Left lung (tissue), 10 donors: ENCODE measurements around the gene FXYD5. TPM values are rescaled to one million over a fixed set of nuclear protein-coding genes. Genes with fewer than 3 reads are reported as not detected.

Experiments
- ATAC-seq: fragments of 200-7000 bp; cut with Tn5 transposase; one replicate; pipeline ENCODE4 v1.9.1; 2020; ENCODE audit warnings: moderate library complexity
- DNase-seq, 4 donors: peaks; one replicate each; pipeline ENCODE4 v3.0.0-alpha.2; 2013 to 2020
- H3K27ac ChIP-seq, 2 donors: fragments of 200-600 bp; sonication (generic) in 1 of 2; one replicate each; pipeline versions ENCODE4 v1.5.0 to v1.8.0; 2020 to 2021
- H3K27me3 ChIP-seq, 2 donors: fragments of 200-600 bp; sonication (generic) in 1 of 2; one replicate each; pipeline versions ENCODE4 v1.5.0 to v1.8.0; 2020 to 2021
- H3K36me3 ChIP-seq, 2 donors: fragments of 200-600 bp; sonication (generic) in 1 of 2; one replicate each; pipeline versions ENCODE4 v1.5.0 to v1.8.0; 2020 to 2021
- H3K4me1 ChIP-seq, 2 donors: fragments of 200-600 bp; one replicate each; pipeline ENCODE4 v1.8.0; 2021
- H3K4me3 ChIP-seq, 2 donors: fragments of 200-600 bp; sonication (generic) in 1 of 2; one replicate each; pipeline versions ENCODE4 v1.5.0 to v1.8.0; 2020 to 2021; ENCODE audit warnings: mild to moderate bottlenecking in 1 of 2
- H3K9me3 ChIP-seq, 2 donors: fragments of 200-600 bp; sonication (generic) in 1 of 2; one replicate each; pipeline versions ENCODE4 v1.5.0 to v1.8.0; 2020 to 2021
- CTCF ChIP-seq, 2 donors: fragments of 200-600 bp; sonication (generic) in 1 of 2; IDR thresholded peaks; one replicate each; pipeline versions ENCODE4 v1.5.0 to v1.8.0; 2021; ENCODE audit warnings: antibody characterized with exemption in 2 of 2
- intact Hi-C, 2 donors: fragments of 100-400 bp; cut with DNase I; formaldehyde crosslinking; loops; one replicate each; pipeline versions ENCODE4 v1.11.2 to v1.14.2; 2022
- polyA plus RNA-seq, 6 donors: library from polyadenylated mRNA; unstranded; fragments of 120-200 nt; gene quantifications; one replicate each; pipeline ENCODE4 v1.2.1, GENCODE V29; 2013; ENCODE audit not compliant: insufficient read length in 6 of 6
- total RNA-seq, 2 donors: library from RNA; stranded (reverse); fragmentation: NEBNext Ultra II Directional; extraction: Animal tissue kit (Norgen Biotek cat#: 25700); gene quantifications; one replicate each; pipeline ENCODE4 v1.2.1, GENCODE V29; 2021
- donor health status: DM: no; HTN: yes; CAD: no.
- donor health status: DM: no; HTN: no; CAD: no.

Gene FXYD5
- total and polyA plus RNA-seq, 8 donors: 29.0 to 123 (median 31.5) TPM

DNA sequence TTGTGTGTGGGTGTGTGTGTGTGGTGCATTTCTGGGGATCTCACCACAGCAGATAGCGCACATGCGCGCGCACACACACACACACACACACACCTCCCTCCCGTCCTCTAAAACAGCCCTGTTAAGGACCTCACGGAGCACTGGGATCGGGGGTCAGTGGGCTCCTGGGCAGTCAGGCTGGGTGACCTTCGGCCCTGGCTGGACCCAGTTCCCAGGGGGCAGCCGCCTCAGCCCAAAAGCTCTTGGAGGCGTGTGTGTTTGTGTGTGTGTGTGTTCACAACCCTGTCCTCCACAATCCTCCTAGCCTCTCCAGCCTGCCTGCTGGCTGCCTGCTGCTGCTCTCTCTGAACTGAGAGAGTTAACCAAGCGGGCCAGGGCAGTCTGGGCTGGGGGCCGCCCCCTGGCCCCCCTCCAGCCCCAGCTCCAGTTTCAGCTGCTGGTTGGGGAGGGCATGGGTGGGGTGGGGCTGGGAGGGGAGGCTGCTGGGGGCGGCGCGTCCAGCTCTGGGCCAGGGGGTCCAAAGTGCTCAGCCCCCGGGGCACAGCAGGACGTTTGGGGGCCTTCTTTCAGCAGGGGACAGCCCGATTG, 16.1 kb upstream of the FXYD5 start, which contains the start of gene FXYD1:
TSS of gene FXYD1 (plus strand) at position 520 of the 588 bp plus-strand sequence. CDS start 1,256 bp downstream, outside the sequence.
- Histone ChIP-seq H3K36me3 (no peaks in the 10 kb centered on the region), H3K27me3 (peaks cover 0 to 54% of the 10 kb centered on the region in 2 donors), H3K4me1 (peaks cover 13 to 45% of the 10 kb centered on the region in 2 donors), H3K4me3 (peak within 1 kb of the TSS in 1 of 2 donors; percentile 15), H3K27ac (peak within 1 kb of the TSS; percentile 55 to 75), H3K9me3 (no peaks in the 10 kb centered on the region)
- intact Hi-C loops: loop anchor here in 1 of 2 donors (10.0 kb wide), 1 partner anchor 74 kb away; no protein-coding TSS in a partner anchor
- no peak for TF ChIP-seq CTCF (IDR thresholded peaks at IDR 0.05)
- no peak for ATAC-seq
- DNase-seq: peak in 2 of 4 donors; percentile 62 to 90

- Histone ChIP-seq H3K36me3 (no peaks in the 10 kb centered on the region), H3K9me3 (no peaks in the 10 kb centered on the region), H3K27ac (peak overlapping the region in 1 of 2 donors; percentile 75), H3K4me1 (peaks cover 13 to 45% of the 10 kb centered on the region in 2 donors), H3K4me3 (no peak overlapping the region), H3K27me3 (peaks cover 0 to 73% of the 10 kb centered on the region in 2 donors)
- DNase-seq (no peak), ATAC-seq (no peak)
- intact Hi-C loops: no loop called here
- TF ChIP-seq CTCF (IDR thresholded peaks at IDR 0.05): no peak
Observed at GRCh38 chr19:35140207-35140961, 14.2 kb upstream of the FXYD5 start.

- peak in 3 of 4 donors; percentile 72 to 99 (median 91) for DNase-seq
- no peak overlapping the region for H3K27ac ChIP-seq
- no peak overlapping the region for H3K4me3 ChIP-seq
- TF ChIP-seq CTCF (IDR thresholded peaks at IDR 0.05): peak; percentile 7 to 34
- intact Hi-C loops: no loop called here
- H3K36me3 ChIP-seq: no peaks in the 10 kb centered on the region
- ATAC-seq: peak; percentile 89
- H3K27me3 ChIP-seq: peaks cover 0 to 74% of the 10 kb centered on the region in 2 donors
- no peaks in the 10 kb centered on the region for H3K9me3 ChIP-seq
- H3K4me1 ChIP-seq: peaks cover 13 to 45% of the 10 kb centered on the region in 2 donors
Observed at GRCh38 chr19:35140962-35141836, 13.3 kb upstream of the FXYD5 start.

GRCh38 chr19:35141837-35142605, 12.5 kb upstream of the FXYD5 start:
- Histone ChIP-seq H3K36me3 (no peaks in the 10 kb centered on the region), H3K27me3 (peaks cover 0 to 71% of the 10 kb centered on the region in 2 donors), H3K4me3 (no peak overlapping the region), H3K9me3 (no peaks in the 10 kb centered on the region), H3K4me1 (peaks cover 13 to 43% of the 10 kb centered on the region in 2 donors), H3K27ac (no peak overlapping the region)
- DNase-seq (no peak), ATAC-seq (no peak)
- intact Hi-C loops: no loop called here
- TF ChIP-seq CTCF (IDR thresholded peaks at IDR 0.05): no peak
